Prostate gland (tissue), 2 donors: ENCODE data around the gene ZDHHC18. TPM values are rescaled to one million over a fixed set of nuclear protein-coding genes. Genes with fewer than 3 reads are reported as not detected.

ENCODE experiments used
- DNase-seq: peaks from one replicate; pipeline ENCODE4 v3.0.0-alpha.2; 2019; ENCODE audit warnings: low spot score
- H3K27ac ChIP-seq, 2 donors: fragments of 200-600 bp; sonication (generic); 2 replicates each; pipeline ENCODE4 v1.5.1; 2017 to 2019
- H3K27me3 ChIP-seq: fragments of 200-600 bp; sonication (generic); replicated peaks from 2 replicates; pipeline ENCODE4 v1.5.1; 2019; ENCODE audit not compliant: insufficient read depth
- H3K36me3 ChIP-seq, 2 donors: fragments of 200-600 bp; sonication (generic); 1 replicate in 1 of 2; 2 replicates in 1 of 2; pipeline versions ENCODE4 v1.5.1 to v1.8.1; 2017 to 2019
- H3K4me1 ChIP-seq: fragments of 200-600 bp; sonication (generic); replicated peaks from 2 replicates; pipeline ENCODE4 v1.5.1; 2019
- H3K4me3 ChIP-seq, 2 donors: fragments of 200-600 bp; sonication (generic); 2 replicates each; pipeline ENCODE4 v1.5.1; 2017 to 2019
- H3K9me3 ChIP-seq: fragments of 200-600 bp; sonication (generic); 2 replicates; pipeline ENCODE4 v1.5.1; 2017
- CTCF ChIP-seq, 4 experiments: fragments of 200-600 bp in 2 of 4; fragments of 450-650 bp in 2 of 4; sonication (generic) in 2 of 4; IDR thresholded peaks; 1 replicate in 3 of 4; 2 replicates in 1 of 4; pipeline ENCODE4 v1.5.1; 2016 to 2019; ENCODE audit warnings: antibody characterized with exemption in 4 of 4, mild to moderate bottlenecking in 2 of 4, moderate library complexity in 2 of 4
- POLR2A ChIP-seq: fragments of 450-650 bp; IDR thresholded peaks from one replicate; pipeline ENCODE4 v1.6.1; 2016; ENCODE audit warnings: antibody characterized with exemption, mild to moderate bottlenecking
- POLR2AphosphoS5 ChIP-seq: sonication (generic); formaldehyde crosslinking; IDR thresholded peaks from one replicate; pipeline ENCODE4 v1.6.1; 2017; ENCODE audit warnings: antibody characterized with exemption
- WGBS: methylation state at CpG from one replicate; pipeline ENCODE4 v1.1.5; 2018; 5-methylcytosine and 5-hydroxymethylcytosine counted together
- intact Hi-C: fragments of 100-400 bp; cut with DNase I; formaldehyde crosslinking; loops from one replicate; pipeline ENCODE4 v1.14.2; 2022
- total RNA-seq, 2 donors: library from RNA; depleted of rRNA; stranded (reverse); fragments of >200 nt; gene quantifications; one replicate each; pipeline ENCODE4 v1.1.0, GENCODE V29; 2016

Gene ZDHHC18
- total RNA-seq, 2 donors from 2014 or later: 20.0 to 30.7 TPM

- Histone ChIP-seq H3K27me3 (no peaks in the 10 kb centered on the region), H3K9me3 (no peaks in the 10 kb centered on the region), H3K36me3 (peaks cover 0 to 32% of the 10 kb centered on the region in 2 donors), H3K4me3 (no peak overlapping the region), H3K27ac (no peak overlapping the region), H3K4me1 (peaks cover 11% of the 10 kb centered on the region)
- no peak for TF ChIP-seq POLR2AphosphoS5
- no peak for DNase-seq
- intact Hi-C loops: no loop called here
- WGBS: 81% methylated on average over 12 of the region's 12 CpGs
These were observed 24.7 kb downstream of the ZDHHC18 start for GRCh38 chr1:26851106-26851684.

- intact Hi-C loops: loop anchor here (2.0 kb wide), 1 partner anchor 24 kb away; no protein-coding TSS in a partner anchor
- DNase-seq: no peak
- H3K4me3 ChIP-seq: no peak overlapping the region
- H3K36me3 ChIP-seq: peaks cover 0 to 32% of the 10 kb centered on the region in 2 donors
- 71% methylated on average over 9 of the region's 9 CpGs for WGBS
- H3K9me3 ChIP-seq: no peaks in the 10 kb centered on the region
- no peak overlapping the region for H3K27ac ChIP-seq
- TF ChIP-seq CTCF (IDR thresholded peaks at IDR 0.05): no peak
- TF ChIP-seq POLR2A: no peak
- no peak for TF ChIP-seq POLR2AphosphoS5
- peaks cover 26% of the 10 kb centered on the region for H3K4me1 ChIP-seq
- H3K27me3 ChIP-seq: no peaks in the 10 kb centered on the region
These were observed 26.2 kb downstream of the ZDHHC18 start for GRCh38 chr1:26852701-26853100.

- WGBS: 19% methylated on average over 3 of the region's 3 CpGs
- H3K27ac ChIP-seq: peak overlapping the region; percentile 30 to 85
- H3K4me3 ChIP-seq: no peak overlapping the region
- peaks cover 28% of the 10 kb centered on the region for H3K4me1 ChIP-seq
- intact Hi-C loops: loop anchor here (2.0 kb wide), 1 partner anchor 24 kb away; no protein-coding TSS in a partner anchor
- peaks cover 0 to 27% of the 10 kb centered on the region in 2 donors for H3K36me3 ChIP-seq
- no peaks in the 10 kb centered on the region for H3K27me3 ChIP-seq
- peak; percentile 94 for DNase-seq
- peak; percentile 77 to 94 (median 90) for TF ChIP-seq CTCF (IDR thresholded peaks at IDR 0.05)
- peak; percentile 73 for TF ChIP-seq POLR2AphosphoS5
- TF ChIP-seq POLR2A: no peak
- no peaks in the 10 kb centered on the region for H3K9me3 ChIP-seq
These were observed 26.7 kb downstream of the ZDHHC18 start for GRCh38 chr1:26853156-26853555.

GRCh38 chr1:26853600-26853999 is 27.1 kb downstream of the ZDHHC18 start:
- H3K27me3 ChIP-seq: no peaks in the 10 kb centered on the region
- H3K9me3 ChIP-seq: no peaks in the 10 kb centered on the region
- peaks cover 28% of the 10 kb centered on the region for H3K4me1 ChIP-seq
- intact Hi-C loops: loop anchor here (2.0 kb wide), 1 partner anchor 23 kb away; no protein-coding TSS in a partner anchor
- H3K4me3 ChIP-seq: no peak overlapping the region
- peaks cover 0 to 23% of the 10 kb centered on the region in 2 donors for H3K36me3 ChIP-seq
- TF ChIP-seq CTCF (IDR thresholded peaks at IDR 0.05): no peak
- no peak for TF ChIP-seq POLR2AphosphoS5
- H3K27ac ChIP-seq: peak overlapping the region; percentile 30 to 85
- DNase-seq: no peak
- 89% methylated on average over 10 of the region's 10 CpGs for WGBS

- peak overlapping the region; percentile 71 to 85 for H3K27ac ChIP-seq
These were observed 28.4 kb downstream of the ZDHHC18 start for GRCh38 chr1:26854906-26855305.

GRCh38 chr1:26855636-26856035 is 29.1 kb downstream of the ZDHHC18 start:
- intact Hi-C loops: no loop called here
- Histone ChIP-seq H3K4me3 (no peak overlapping the region), H3K27me3 (no peaks in the 10 kb centered on the region), H3K36me3 (peaks cover 0 to 12% of the 10 kb centered on the region in 2 donors), H3K9me3 (no peaks in the 10 kb centered on the region), H3K4me1 (peaks cover 28% of the 10 kb centered on the region), H3K27ac (peak overlapping the region; percentile 71 to 85)
- no peak for TF ChIP-seq POLR2A
- no peak for TF ChIP-seq POLR2AphosphoS5
- TF ChIP-seq CTCF (IDR thresholded peaks at IDR 0.05): no peak
- 46% methylated on average over 4 of the region's 4 CpGs for WGBS
- DNase-seq: no peak

More at GRCh38 chr1:26854906-26855305, 28.4 kb downstream of the ZDHHC18 start:
- no peak for TF ChIP-seq POLR2A
- TF ChIP-seq POLR2AphosphoS5: peak; percentile 47
- intact Hi-C loops: no loop called here
- no peaks in the 10 kb centered on the region for H3K27me3 ChIP-seq
- peaks cover 28% of the 10 kb centered on the region for H3K4me1 ChIP-seq
- 48% methylated on average over 5 of the region's 5 CpGs for WGBS
- H3K36me3 ChIP-seq: peaks cover 0 to 20% of the 10 kb centered on the region in 2 donors
- no peaks in the 10 kb centered on the region for H3K9me3 ChIP-seq
- DNase-seq: peak; percentile 74
- H3K4me3 ChIP-seq: no peak overlapping the region
